IPS-18a (cell line): Measurements from ENCODE around the gene FGFR1OP2.
"Not testable (repeated sequence)": the region's sequence is repeated elsewhere in the genome, so short reads cannot be mapped to it uniquely, and the experiment has no call there.

Experiments
- H3K27ac ChIP-seq: one replicate; pipeline ENCODE4 v1.5.1; 2013; ENCODE audit warnings: low read length
- H3K27me3 ChIP-seq: one replicate; pipeline ENCODE4 v1.6.1; 2013; ENCODE audit warnings: mild to moderate bottlenecking, low read length; ENCODE audit not compliant: control insufficient read depth, insufficient read depth
- H3K36me3 ChIP-seq: one replicate; pipeline ENCODE4 v1.6.1; 2013; ENCODE audit warnings: low read depth, low read length; ENCODE audit not compliant: control insufficient read depth
- H3K4me1 ChIP-seq: one replicate; pipeline ENCODE4 v1.6.1; 2013; ENCODE audit warnings: low read depth, low read length; ENCODE audit not compliant: control insufficient read depth
- H3K4me3 ChIP-seq: one replicate; pipeline ENCODE4 v1.5.1; 2013; ENCODE audit warnings: low read length
- H3K9ac ChIP-seq: one replicate; pipeline ENCODE4 v1.6.1; 2013; ENCODE audit warnings: mild to moderate bottlenecking, low read length, moderate library complexity
- H3K9me3 ChIP-seq: one replicate; pipeline ENCODE4 v1.6.1; 2013; ENCODE audit warnings: low read depth, low read length; ENCODE audit not compliant: control insufficient read depth

The FGFR1OP2 gene

DNA sequence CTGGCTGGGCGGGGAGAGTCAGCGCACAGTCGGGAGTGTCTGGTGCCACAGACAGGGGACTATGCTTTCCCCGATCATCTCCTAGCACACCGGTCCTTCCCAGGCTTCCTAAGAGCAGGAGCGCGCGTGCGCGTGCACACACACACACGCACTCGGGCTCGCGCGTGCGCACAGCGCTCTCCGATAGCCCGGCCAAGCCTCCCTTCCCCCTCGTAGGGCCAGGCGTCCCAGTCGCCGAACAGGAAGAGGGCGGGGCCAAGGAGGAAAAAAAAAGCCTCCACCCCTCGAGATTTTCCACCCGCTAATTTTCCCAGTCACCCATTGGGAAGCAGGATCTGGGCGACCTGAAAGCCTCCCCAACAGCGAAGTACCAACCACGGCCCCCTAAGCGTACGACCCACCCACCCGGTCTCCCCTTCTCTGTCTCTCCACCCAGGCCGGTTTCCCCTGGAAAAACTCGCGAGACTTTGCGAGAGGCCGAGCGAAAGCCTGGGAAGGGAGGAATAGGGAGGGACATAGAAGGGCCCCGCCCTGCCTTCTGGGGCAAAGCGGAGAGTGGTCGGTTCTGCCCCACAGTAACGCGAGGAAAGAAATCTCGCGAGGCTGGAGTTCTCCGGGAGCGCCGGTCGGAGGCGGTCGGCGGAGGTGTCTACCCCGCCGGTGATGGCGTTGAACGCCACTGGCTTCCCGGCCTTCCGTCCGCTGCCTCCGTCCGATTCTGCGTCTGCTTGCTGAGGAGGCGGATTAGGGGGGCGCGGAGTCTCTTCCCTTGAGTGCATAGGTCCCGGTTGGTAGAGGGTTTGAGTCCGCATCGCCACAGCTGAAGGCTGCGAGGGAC, at the start of gene FGFR1OP2, which contains the start of gene INTS13:
Gene FGFR1OP2 (plus strand): TSS at position 608 of the 838 bp plus-strand sequence. CDS start 15,689 bp downstream, outside the sequence.
Gene INTS13 (minus strand): TSS at position 119 of the 838 bp plus-strand sequence. CDS start 1,178 bp downstream, outside the sequence.
- peaks cover 2% of the 10 kb centered on the region for H3K36me3 ChIP-seq
- no peaks in the 10 kb centered on the region for H3K27me3 ChIP-seq
- H3K4me3 ChIP-seq: peak within 1 kb of the TSS; percentile 100
- no peaks in the 10 kb centered on the region for H3K4me1 ChIP-seq
- H3K9ac ChIP-seq: peak within 1 kb of the TSS; percentile 84
- peak within 1 kb of the TSS; percentile 77 for H3K27ac ChIP-seq
- no peaks in the 10 kb centered on the region for H3K9me3 ChIP-seq

- Histone ChIP-seq H3K27me3 (no peaks in the 10 kb centered on the region), H3K4me1 (no peaks in the 10 kb centered on the region), H3K9ac (no peak overlapping the region), H3K9me3 (no peaks in the 10 kb centered on the region), H3K4me3 (no peak overlapping the region), H3K27ac (no peak overlapping the region), H3K36me3 (no peaks in the 10 kb centered on the region)
These were observed 47.5 kb upstream of the FGFR1OP2 start for GRCh38 chr12:26890784-26891183.

DNA sequence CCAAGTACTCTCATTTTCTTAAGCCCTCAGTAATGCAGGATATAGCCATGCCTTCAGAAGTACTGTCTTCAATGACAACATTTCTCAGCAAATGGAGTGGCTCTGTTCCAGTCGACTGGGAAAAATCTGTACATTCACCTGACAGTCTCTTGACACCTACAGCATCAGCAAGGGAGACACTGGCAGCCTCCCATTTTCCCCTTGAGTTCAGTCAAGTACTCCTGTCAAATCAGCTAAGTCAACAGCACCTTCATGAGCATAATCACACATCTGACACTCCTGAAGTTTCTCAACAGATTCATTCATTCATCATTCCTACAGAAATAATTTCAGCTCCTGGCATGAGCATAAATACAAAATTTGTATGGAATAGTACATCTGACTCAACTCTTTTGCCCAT, 46.6 kb upstream of the FGFR1OP2 start:
- no peak overlapping the region for H3K27ac ChIP-seq
- no peak overlapping the region for H3K9ac ChIP-seq

GRCh38 chr12:26895672-26896071, 42.6 kb upstream of the FGFR1OP2 start:
- Histone ChIP-seq H3K4me3 (no peak overlapping the region), H3K27me3 (no peaks in the 10 kb centered on the region), H3K9me3 (no peaks in the 10 kb centered on the region), H3K36me3 (peaks cover 4% of the 10 kb centered on the region), H3K4me1 (no peaks in the 10 kb centered on the region), H3K9ac (no peak overlapping the region), H3K27ac (no peak overlapping the region)

More for the DNA sequence above, 46.6 kb upstream of the FGFR1OP2 start:
- no peak overlapping the region for H3K4me3 ChIP-seq
- no peaks in the 10 kb centered on the region for H3K36me3 ChIP-seq
- H3K27me3 ChIP-seq: no peaks in the 10 kb centered on the region
- no peaks in the 10 kb centered on the region for H3K9me3 ChIP-seq
- no peaks in the 10 kb centered on the region for H3K4me1 ChIP-seq

GRCh38 chr12:26896913-26897312, 41.4 kb upstream of the FGFR1OP2 start:
- no peak overlapping the region for H3K27ac ChIP-seq
- no peaks in the 10 kb centered on the region for H3K27me3 ChIP-seq
- H3K36me3 ChIP-seq: peaks cover 4% of the 10 kb centered on the region
- no peak overlapping the region for H3K4me3 ChIP-seq
- no peaks in the 10 kb centered on the region for H3K4me1 ChIP-seq
- H3K9me3 ChIP-seq: no peaks in the 10 kb centered on the region
- H3K9ac ChIP-seq: no peak overlapping the region

DNA sequence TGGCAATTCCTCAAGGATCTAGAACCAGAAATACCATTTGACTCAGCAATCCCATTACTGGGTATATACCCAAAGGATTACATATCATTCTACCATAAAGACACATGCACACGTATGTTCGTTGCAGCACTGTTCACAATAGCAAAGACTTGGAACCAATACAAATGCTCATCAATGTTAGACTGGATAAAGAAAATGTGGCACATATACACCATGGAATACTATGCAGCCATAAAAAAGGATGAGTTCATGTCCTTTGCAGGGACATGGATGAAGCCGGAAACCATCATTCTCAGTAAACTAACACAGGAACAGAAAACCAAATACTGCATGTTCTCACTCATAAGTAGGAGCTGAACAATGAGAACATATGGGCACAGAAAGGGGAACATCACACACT, 34.9 kb upstream of the FGFR1OP2 start:
- not testable (repeated sequence) for H3K9me3 ChIP-seq, H3K27ac ChIP-seq, H3K9ac ChIP-seq, H3K4me3 ChIP-seq, H3K4me1 ChIP-seq, H3K27me3 ChIP-seq
- H3K36me3 ChIP-seq: peaks cover 11% of the 10 kb centered on the region

- Histone ChIP-seq H3K9ac (no peak overlapping the region), H3K9me3 (no peaks in the 10 kb centered on the region), H3K27ac (no peak overlapping the region), H3K36me3 (peaks cover 32% of the 10 kb centered on the region), H3K4me1 (no peaks in the 10 kb centered on the region), H3K27me3 (no peaks in the 10 kb centered on the region), H3K4me3 (no peak overlapping the region)
These were observed 32.2 kb upstream of the FGFR1OP2 start for GRCh38 chr12:26906024-26906423.

DNA sequence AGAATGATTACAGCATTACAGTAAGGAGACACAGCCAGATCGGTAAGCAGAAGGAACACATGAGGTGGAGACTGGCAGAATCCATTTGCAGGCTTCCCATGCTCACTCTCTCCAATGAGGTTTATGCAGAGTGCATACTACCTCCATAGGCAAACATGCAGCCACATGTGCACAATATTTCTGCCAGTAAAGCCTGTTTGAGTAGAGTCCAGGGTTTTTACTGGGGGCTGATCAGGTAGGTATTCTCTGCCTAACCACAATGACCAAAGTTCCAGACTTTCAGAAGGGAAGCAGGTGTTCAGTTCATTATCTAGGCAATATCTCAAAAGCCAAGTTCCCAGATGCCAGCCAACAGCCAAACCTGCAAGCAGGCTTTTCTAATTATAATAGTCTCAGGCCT, 31.6 kb upstream of the FGFR1OP2 start:
- no peaks in the 10 kb centered on the region for H3K4me1 ChIP-seq
- no peaks in the 10 kb centered on the region for H3K9me3 ChIP-seq
- H3K27me3 ChIP-seq: no peaks in the 10 kb centered on the region
- no peak overlapping the region for H3K27ac ChIP-seq
- H3K4me3 ChIP-seq: no peak overlapping the region
- peaks cover 37% of the 10 kb centered on the region for H3K36me3 ChIP-seq
- no peak overlapping the region for H3K9ac ChIP-seq

DNA sequence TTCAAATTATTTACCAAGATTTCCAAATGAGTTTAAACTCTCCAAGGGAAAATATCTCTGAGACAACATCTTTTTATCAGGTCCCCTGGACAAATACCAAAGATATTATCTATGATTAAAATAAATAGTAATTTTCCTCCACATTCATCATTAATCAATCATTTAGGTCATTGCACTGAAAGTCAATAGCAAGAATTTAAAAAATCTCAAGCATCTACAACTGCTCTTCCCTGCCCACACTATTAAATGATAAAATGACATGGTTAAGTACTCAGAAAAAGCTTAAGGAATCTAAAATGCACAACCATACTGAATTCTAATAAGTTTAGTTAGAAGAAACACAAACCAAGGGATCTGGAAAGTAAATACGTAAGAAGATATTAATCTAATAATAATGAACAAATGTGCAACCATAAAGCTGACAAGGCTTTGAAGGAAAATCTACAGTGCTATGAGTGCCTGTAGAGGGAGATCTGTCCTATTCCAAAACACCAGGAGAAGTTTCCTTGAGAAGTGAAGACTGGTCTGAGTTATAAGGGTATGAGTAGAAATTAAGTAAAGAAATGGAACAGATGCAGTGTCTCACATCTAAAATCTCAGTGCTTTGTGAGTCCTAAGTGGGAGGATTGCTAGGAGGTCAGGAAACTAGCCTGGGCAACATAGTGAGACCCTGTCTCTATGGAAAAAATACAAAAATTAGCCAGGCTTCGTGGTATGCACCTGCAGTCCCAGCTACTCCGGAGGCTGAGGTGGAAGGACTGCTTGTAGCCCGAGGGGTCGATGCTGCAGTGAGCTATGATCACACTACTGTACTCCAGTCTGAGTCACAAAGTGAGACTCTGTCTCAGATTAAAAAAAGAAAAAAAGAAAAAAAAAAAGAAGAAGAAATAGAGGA, 19.7 kb upstream of the FGFR1OP2 start:
- H3K4me3 ChIP-seq: no peak overlapping the region
- H3K27me3 ChIP-seq: no peaks in the 10 kb centered on the region
- H3K9me3 ChIP-seq: no peaks in the 10 kb centered on the region
- H3K27ac ChIP-seq: no peak overlapping the region
- H3K4me1 ChIP-seq: no peaks in the 10 kb centered on the region
- peaks cover 26% of the 10 kb centered on the region for H3K36me3 ChIP-seq
- no peak overlapping the region for H3K9ac ChIP-seq

DNA sequence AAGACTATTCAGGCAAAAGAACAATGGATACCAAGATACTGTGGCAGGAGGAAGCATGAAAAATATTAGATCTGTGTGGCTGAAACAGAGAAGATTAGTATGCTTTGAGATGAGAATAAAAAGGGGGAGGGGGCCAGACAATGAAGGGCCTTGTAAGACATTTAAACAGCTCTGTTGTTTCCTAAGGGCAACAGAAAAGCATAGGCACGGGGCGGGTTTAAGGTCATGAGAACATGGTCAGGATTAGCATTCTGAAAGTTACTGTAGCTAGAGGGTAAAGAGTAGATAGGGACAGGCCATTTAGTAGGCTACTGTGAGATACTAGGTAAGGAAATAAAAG, 19.1 kb upstream of the FGFR1OP2 start:
- H3K9me3 ChIP-seq: no peaks in the 10 kb centered on the region
- no peak overlapping the region for H3K27ac ChIP-seq
- no peaks in the 10 kb centered on the region for H3K27me3 ChIP-seq
- H3K9ac ChIP-seq: no peak overlapping the region
- peaks cover 23% of the 10 kb centered on the region for H3K36me3 ChIP-seq
- no peaks in the 10 kb centered on the region for H3K4me1 ChIP-seq
- no peak overlapping the region for H3K4me3 ChIP-seq

DNA sequence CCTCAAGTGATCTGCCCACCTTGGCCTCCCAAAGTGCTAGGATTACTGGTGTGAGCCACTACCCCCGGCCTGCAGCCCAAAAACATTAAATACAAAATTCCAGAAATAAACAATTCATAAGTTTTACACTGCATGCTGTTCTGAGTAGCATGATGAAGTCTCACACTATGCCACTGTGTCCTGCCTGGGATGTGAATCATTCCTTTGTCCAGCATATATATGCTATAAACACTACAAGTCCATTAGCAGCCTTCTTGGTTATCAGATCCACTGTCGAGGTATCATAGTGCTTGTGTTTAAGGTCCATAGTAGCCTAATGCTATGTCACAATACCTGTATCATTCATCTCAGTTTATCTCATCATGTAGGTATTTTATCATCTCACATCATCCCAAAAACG, 16.4 kb upstream of the FGFR1OP2 start:
- no peaks in the 10 kb centered on the region for H3K4me1 ChIP-seq
- H3K27me3 ChIP-seq: no peaks in the 10 kb centered on the region
- H3K36me3 ChIP-seq: peaks cover 37% of the 10 kb centered on the region
- H3K9ac ChIP-seq: no peak overlapping the region
- H3K9me3 ChIP-seq: no peaks in the 10 kb centered on the region
- no peak overlapping the region for H3K27ac ChIP-seq
- H3K4me3 ChIP-seq: no peak overlapping the region
